Measurements from ENCODE around the gene NAT9.

DNA sequence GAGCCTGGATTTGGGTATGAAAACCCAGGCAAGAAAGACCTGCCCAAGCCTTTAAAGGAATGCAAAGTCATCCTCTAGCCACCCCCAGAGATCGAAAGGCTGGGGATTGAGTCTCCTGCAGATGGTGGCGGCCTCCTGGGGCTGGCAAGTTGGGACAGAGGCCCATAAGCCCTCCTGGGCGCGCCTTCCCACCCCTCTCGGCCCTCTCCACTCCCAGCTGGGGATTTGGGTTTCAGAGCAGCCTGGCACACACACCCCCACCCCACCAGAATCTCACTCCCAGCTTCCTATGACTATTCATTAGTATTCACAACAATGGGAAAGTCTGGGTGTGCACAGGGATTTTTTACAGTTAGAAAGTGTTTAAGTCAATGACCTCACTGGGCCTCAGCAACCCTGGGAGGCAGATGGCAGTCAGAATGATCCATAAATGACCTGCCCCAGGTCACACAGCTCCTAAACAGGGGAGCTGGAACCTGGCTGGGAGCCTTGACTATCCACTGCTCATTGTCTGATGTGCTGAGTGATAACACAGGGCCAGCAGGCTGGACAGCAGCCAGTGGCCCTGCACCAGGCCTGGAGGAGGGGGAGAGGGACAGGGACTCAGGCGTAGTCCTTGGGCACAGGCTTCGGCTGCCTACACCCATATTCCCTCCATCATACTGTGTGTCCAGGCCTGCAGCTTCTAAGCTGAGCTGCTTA, 15.6 kb downstream of the NAT9 start:
- TF ChIP-seq, protein P1, sequence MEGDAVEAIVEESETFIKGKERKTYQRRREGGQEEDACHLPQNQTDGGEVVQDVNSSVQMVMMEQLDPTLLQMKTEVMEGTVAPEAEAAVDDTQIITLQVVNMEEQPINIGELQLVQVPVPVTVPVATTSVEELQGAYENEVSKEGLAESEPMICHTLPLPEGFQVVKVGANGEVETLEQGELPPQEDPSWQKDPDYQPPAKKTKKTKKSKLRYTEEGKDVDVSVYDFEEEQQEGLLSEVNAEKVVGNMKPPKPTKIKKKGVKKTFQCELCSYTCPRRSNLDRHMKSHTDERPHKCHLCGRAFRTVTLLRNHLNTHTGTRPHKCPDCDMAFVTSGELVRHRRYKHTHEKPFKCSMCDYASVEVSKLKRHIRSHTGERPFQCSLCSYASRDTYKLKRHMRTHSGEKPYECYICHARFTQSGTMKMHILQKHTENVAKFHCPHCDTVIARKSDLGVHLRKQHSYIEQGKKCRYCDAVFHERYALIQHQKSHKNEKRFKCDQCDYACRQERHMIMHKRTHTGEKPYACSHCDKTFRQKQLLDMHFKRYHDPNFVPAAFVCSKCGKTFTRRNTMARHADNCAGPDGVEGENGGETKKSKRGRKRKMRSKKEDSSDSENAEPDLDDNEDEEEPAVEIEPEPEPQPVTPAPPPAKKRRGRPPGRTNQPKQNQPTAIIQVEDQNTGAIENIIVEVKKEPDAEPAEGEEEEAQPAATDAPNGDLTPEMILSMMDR (IDR thresholded peaks at IDR 0.05), result no peak
- TF ChIP-seq POLR2AphosphoS5 (IDR thresholded peaks at IDR 0.05) (no peak), POLR2A (IDR thresholded peaks at IDR 0.05) (no peak)
